Lower lobe of right lung (tissue), 2 donors: ENCODE results near the gene TNFAIP2. TPM values are rescaled to one million over a fixed set of nuclear protein-coding genes. Genes with fewer than 3 reads are reported as not detected.

Experiments used
- ATAC-seq, 2 donors: fragments of 200-7000 bp; cut with Tn5 transposase; one replicate each; pipeline ENCODE4 v1.9.1; 2020 to 2022; ENCODE audit warnings: mild to moderate bottlenecking in 2 of 2, moderate library complexity in 2 of 2
- DNase-seq: peaks from one replicate; pipeline ENCODE4 v3.0.0-alpha.2; 2020
- H3K27ac ChIP-seq: fragments of 200-600 bp; one replicate; pipeline ENCODE4 v1.8.0; 2022
- H3K27me3 ChIP-seq: fragments of 200-600 bp; one replicate; pipeline ENCODE4 v1.8.0; 2022; ENCODE audit warnings: low read depth
- H3K36me3 ChIP-seq: fragments of 200-600 bp; one replicate; pipeline ENCODE4 v1.8.0; 2022; ENCODE audit warnings: mild to moderate bottlenecking
- H3K4me1 ChIP-seq: fragments of 200-600 bp; one replicate; pipeline ENCODE4 v1.8.0; 2022
- H3K4me3 ChIP-seq: fragments of 200-600 bp; one replicate; pipeline ENCODE4 v1.8.0; 2022; ENCODE audit warnings: mild to moderate bottlenecking
- H3K9me3 ChIP-seq: fragments of 200-600 bp; one replicate; pipeline ENCODE4 v1.8.0; 2022
- intact Hi-C: fragments of 100-400 bp; cut with DNase I; formaldehyde crosslinking; loops from one replicate; pipeline ENCODE4 v1.11.0; 2022
- total RNA-seq: library from RNA; stranded (reverse); fragmentation: NEBNext Ultra II Directional; extraction: Animal tissue kit (Norgen Biotek cat#: 25700); gene quantifications from one replicate; pipeline ENCODE4 v1.2.1, GENCODE V29; 2021
- TF ChIP-seq, protein P1 (sequence below): fragments of 200-600 bp; IDR thresholded peaks from one replicate; pipeline ENCODE4 v1.8.0; 2022; ENCODE audit warnings: antibody characterized with exemption, mild to moderate bottlenecking
- donor health status: DM: no; HTN: yes; CAD: no; lungs with severe emphysema.

Gene TNFAIP2
- total RNA-seq, 1 donor from 2014 or later = 254 TPM

DNA sequence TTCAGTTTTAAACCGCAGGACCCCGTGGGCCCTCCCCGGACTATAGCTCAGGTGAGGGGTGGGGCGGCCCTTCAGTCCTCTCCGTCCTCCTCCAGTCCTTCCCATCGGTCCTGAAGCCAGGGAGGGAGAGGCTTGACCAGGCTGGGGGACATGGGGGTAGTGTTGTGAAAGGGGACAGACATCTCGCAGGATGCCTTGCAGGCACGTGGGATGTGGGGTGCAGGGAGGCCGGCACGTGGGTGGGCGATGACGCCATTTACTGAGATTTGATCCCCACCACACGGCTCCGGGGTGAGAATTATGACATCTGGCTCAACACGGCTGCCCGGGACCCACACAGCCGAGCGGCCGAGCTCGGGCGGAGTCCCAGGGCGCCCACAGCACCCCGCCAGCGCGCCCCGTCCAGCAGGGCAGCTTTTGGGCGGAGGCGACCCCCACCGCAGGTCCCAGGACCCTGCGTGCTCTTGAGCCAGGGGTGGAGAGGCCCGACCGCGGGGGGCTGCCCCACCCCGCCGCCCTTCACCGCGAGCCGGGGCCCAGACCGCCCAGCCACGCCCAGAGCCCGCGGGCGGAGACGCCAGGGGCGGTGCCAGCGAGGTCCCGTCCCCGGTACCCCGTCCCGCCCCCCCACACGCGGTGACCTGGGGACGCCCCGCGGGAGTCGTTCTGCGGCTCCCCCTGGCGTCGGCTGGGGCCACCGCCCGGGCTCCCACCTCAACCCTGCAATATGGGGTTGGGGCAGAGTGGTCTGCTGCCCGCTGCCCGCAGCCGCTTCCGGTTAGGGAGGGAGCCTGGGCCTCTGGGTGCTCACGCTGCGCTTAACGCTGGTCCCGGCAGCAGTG lies 32.0 kb upstream of the TNFAIP2 start:
- intact Hi-C loops = no loop called here
- DNase-seq = peak; percentile 79
- ATAC-seq = peak; percentile 81 to 87
- Histone ChIP-seq H3K4me3 (peak overlapping the region; percentile 64), H3K36me3 (no peaks in the 10 kb centered on the region), H3K27me3 (peaks cover 7% of the 10 kb centered on the region), H3K4me1 (peaks cover 13% of the 10 kb centered on the region), H3K9me3 (no peaks in the 10 kb centered on the region), H3K27ac (no peak overlapping the region)
- TF ChIP-seq, protein P1, sequence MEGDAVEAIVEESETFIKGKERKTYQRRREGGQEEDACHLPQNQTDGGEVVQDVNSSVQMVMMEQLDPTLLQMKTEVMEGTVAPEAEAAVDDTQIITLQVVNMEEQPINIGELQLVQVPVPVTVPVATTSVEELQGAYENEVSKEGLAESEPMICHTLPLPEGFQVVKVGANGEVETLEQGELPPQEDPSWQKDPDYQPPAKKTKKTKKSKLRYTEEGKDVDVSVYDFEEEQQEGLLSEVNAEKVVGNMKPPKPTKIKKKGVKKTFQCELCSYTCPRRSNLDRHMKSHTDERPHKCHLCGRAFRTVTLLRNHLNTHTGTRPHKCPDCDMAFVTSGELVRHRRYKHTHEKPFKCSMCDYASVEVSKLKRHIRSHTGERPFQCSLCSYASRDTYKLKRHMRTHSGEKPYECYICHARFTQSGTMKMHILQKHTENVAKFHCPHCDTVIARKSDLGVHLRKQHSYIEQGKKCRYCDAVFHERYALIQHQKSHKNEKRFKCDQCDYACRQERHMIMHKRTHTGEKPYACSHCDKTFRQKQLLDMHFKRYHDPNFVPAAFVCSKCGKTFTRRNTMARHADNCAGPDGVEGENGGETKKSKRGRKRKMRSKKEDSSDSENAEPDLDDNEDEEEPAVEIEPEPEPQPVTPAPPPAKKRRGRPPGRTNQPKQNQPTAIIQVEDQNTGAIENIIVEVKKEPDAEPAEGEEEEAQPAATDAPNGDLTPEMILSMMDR = peak; percentile 57

DNA sequence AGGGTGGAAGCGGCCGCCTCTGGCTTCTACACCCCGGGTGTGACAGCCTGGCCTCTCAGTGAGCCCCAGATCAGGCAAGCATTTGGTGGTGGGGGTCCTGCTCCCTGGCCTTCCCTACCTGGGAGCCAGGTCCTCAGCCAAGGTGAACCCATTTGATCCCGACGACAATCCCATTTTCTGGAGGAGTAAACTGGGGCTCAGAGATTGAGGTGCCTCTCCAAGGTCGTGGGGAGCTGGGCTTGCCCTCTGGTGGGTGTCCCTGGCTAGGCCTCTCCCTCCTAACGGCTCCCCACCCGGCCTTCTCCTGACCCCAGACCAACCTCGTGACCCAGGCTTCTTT lies 31.4 kb upstream of the TNFAIP2 start:
- ATAC-seq = no peak
- TF ChIP-seq, protein P1 = no peak
- intact Hi-C loops = no loop called here

GRCh38 chr14:103093856-103094405 lies 29.3 kb upstream of the TNFAIP2 start:
- DNase-seq = no peak
- peak overlapping the region; percentile 30 for H3K4me3 ChIP-seq

More for the DNA sequence above, 31.4 kb upstream of the TNFAIP2 start:
- peaks cover 1% of the 10 kb centered on the region for H3K27me3 ChIP-seq
- H3K9me3 ChIP-seq = no peaks in the 10 kb centered on the region
- DNase-seq = no peak
- peaks cover 13% of the 10 kb centered on the region for H3K4me1 ChIP-seq
- H3K4me3 ChIP-seq = peak overlapping the region; percentile 64
- no peak overlapping the region for H3K27ac ChIP-seq
- no peaks in the 10 kb centered on the region for H3K36me3 ChIP-seq

GRCh38 chr14:103094406-103095209 lies 28.7 kb upstream of the TNFAIP2 start, which contains the start of gene EXOC3L4:
TSS of gene EXOC3L4 (plus strand) at chr14:103094725. CDS start at chr14:103100220, 5,495 bp downstream.
- intact Hi-C loops = no loop called here
- DNase-seq (no peak), ATAC-seq (peak; percentile 7 to 27)
- peak within 1 kb of the TSS; percentile 30 for H3K4me3 ChIP-seq
- peaks cover 13% of the 10 kb centered on the region for H3K4me1 ChIP-seq
- no peaks in the 10 kb centered on the region for H3K36me3 ChIP-seq
- peak within 1 kb of the TSS; percentile 76 for H3K27ac ChIP-seq
- TF ChIP-seq, protein P1 = no peak
- peaks cover 5% of the 10 kb centered on the region for H3K27me3 ChIP-seq
- H3K9me3 ChIP-seq = no peaks in the 10 kb centered on the region

More at GRCh38 chr14:103093856-103094405, 29.3 kb upstream of the TNFAIP2 start:
- peaks cover 13% of the 10 kb centered on the region for H3K4me1 ChIP-seq
- intact Hi-C loops = no loop called here
- ATAC-seq = no peak
- TF ChIP-seq, protein P1 = no peak
- no peaks in the 10 kb centered on the region for H3K9me3 ChIP-seq
- peak overlapping the region; percentile 76 for H3K27ac ChIP-seq
- H3K36me3 ChIP-seq = no peaks in the 10 kb centered on the region
- H3K27me3 ChIP-seq = no peaks in the 10 kb centered on the region

- Histone ChIP-seq H3K27ac (peak overlapping the region; percentile 76), H3K4me1 (peaks cover 13% of the 10 kb centered on the region), H3K9me3 (no peaks in the 10 kb centered on the region), H3K36me3 (no peaks in the 10 kb centered on the region), H3K4me3 (peak overlapping the region; percentile 30), H3K27me3 (peaks cover 12% of the 10 kb centered on the region)
- DNase-seq (no peak), ATAC-seq (no peak)
- TF ChIP-seq, protein P1 = no peak
- intact Hi-C loops = no loop called here
Measured at GRCh38 chr14:103095210-103095778, 28.0 kb upstream of the TNFAIP2 start.
